Measurements from ENCODE around the gene SLC25A26. TPM values are rescaled to one million over a fixed set of nuclear protein-coding genes. Genes with fewer than 3 reads are reported as not detected.

The SLC25A26 gene
- total RNA-seq, 1 donor from 2014 or later = 23.2 TPM

GRCh38 chr3:66241466-66241865 is 20.7 kb downstream of the SLC25A26 start:
- ChIA-PET CTCF (interaction anchor here (1.2 to 1.5 kb wide), 2 partner anchors 10 to 13 kb away, joined by 3 to 5 read pairs; no protein-coding TSS in a partner anchor), POLR2A (no interaction called here)
- H3K27me3 Mint-ChIP-seq = no peaks in the 10 kb centered on the region
- H3K27ac Mint-ChIP-seq = no peak overlapping the region
- no peak for DNase-seq
- peaks cover 8% of the 10 kb centered on the region for H3K9me3 Mint-ChIP-seq
- intact Hi-C loops (cut with micrococcal nuclease) = no loop called here
- peaks cover 69% of the 10 kb centered on the region for H3K36me3 Mint-ChIP-seq (ENCODE audit: low read depth)
- peaks cover 3% of the 10 kb centered on the region for H3K4me1 Mint-ChIP-seq
- no peak overlapping the region for H3K4me3 Mint-ChIP-seq
- no peak for ATAC-seq (ENCODE audit: low read depth)
- TF ChIP-seq, protein P1, sequence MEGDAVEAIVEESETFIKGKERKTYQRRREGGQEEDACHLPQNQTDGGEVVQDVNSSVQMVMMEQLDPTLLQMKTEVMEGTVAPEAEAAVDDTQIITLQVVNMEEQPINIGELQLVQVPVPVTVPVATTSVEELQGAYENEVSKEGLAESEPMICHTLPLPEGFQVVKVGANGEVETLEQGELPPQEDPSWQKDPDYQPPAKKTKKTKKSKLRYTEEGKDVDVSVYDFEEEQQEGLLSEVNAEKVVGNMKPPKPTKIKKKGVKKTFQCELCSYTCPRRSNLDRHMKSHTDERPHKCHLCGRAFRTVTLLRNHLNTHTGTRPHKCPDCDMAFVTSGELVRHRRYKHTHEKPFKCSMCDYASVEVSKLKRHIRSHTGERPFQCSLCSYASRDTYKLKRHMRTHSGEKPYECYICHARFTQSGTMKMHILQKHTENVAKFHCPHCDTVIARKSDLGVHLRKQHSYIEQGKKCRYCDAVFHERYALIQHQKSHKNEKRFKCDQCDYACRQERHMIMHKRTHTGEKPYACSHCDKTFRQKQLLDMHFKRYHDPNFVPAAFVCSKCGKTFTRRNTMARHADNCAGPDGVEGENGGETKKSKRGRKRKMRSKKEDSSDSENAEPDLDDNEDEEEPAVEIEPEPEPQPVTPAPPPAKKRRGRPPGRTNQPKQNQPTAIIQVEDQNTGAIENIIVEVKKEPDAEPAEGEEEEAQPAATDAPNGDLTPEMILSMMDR (IDR thresholded peaks at IDR 0.05) = no peak

DNA sequence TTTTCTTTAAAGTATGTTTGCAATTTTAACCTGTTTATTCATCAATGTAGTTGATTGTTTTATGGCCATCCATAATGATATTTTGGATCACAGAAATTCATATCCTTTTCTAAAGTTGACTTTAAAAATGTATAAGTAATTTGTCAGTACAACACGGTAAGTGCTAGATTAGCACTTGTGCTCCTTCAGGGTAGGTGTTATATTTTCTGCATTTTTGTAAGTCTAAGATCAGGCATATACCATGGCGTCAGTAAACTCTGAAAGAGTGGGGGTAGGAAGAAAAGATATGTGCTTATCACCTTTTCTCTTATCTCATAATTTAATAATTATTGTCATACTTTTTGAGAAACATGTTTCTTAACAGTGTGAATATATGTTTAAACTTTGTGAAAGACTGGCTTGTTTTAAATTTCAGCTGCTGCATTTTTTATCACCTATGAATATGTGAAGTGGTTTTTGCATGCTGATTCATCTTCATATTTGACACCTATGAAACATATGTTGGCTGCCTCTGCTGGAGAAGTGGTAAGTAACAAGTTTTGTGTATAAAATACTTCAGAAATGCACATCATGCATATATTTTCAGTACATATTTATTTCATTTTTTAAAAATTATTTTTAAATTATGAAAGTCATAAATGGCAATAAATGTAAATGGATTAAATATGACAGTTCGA is 22.1 kb downstream of the SLC25A26 start:
- ATAC-seq (ENCODE audit: low read depth) (no peak), DNase-seq (no peak)
- no peak overlapping the region for H3K27ac Mint-ChIP-seq
- intact Hi-C loops (cut with micrococcal nuclease) = no loop called here
- H3K36me3 Mint-ChIP-seq (ENCODE audit: low read depth) = peaks cover 70% of the 10 kb centered on the region
- TF ChIP-seq, protein P1 (IDR thresholded peaks at IDR 0.05) = no peak
- no peaks in the 10 kb centered on the region for H3K27me3 Mint-ChIP-seq
- H3K9me3 Mint-ChIP-seq = peaks cover 8% of the 10 kb centered on the region
- H3K4me1 Mint-ChIP-seq = peaks cover 3% of the 10 kb centered on the region
- no peak overlapping the region for H3K4me3 Mint-ChIP-seq
- POLR2A ChIA-PET = no interaction called here
- CTCF ChIA-PET = interaction anchor here (0.8 to 1.5 kb wide), 4 partner anchors 8 to 572 kb away, joined by 3 to 8 read pairs (median 4); no protein-coding TSS in a partner anchor

DNA sequence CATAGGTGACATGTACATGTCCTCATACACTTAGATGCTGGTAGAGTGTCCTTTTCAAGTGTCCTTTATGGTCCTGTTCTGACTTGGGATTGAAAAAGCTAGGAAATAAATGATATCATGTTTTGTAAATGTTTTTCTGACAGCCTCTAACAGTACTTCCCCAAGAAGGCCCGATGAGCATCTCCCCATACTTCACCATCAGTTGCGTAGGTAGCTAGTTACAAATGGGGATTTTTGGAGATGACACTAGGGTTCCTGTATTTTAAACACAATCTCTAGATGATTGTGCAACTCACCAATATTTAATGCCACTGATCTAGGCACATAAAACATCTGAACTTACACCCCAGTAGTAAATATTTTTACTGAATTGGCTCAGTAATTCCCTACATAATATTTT is 27.8 kb downstream of the SLC25A26 start:
- ChIA-PET POLR2A (no interaction called here), CTCF (interaction anchor here (8.7 kb wide), 1 partner anchor 572 kb away, joined by 204 read pairs; no protein-coding TSS in a partner anchor)

GRCh38 chr3:66253790-66254620 is 33.2 kb downstream of the SLC25A26 start:
- CTCF ChIA-PET = interaction anchor here (1.0 to 8.7 kb wide), 11 partner anchors 11 to 574 kb away, joined by 3 to 204 read pairs (median 5); no protein-coding TSS in a partner anchor
- ATAC-seq (ENCODE audit: low read depth) = no peak
- H3K4me3 Mint-ChIP-seq = no peak overlapping the region

More for the DNA sequence above, 27.8 kb downstream of the SLC25A26 start:
- H3K36me3 Mint-ChIP-seq (ENCODE audit: low read depth) = peaks cover 74% of the 10 kb centered on the region
- TF ChIP-seq, protein P1 (IDR thresholded peaks at IDR 0.05) = no peak
- DNase-seq = no peak
- ATAC-seq (ENCODE audit: low read depth) = no peak
- no peaks in the 10 kb centered on the region for H3K27me3 Mint-ChIP-seq
- H3K9me3 Mint-ChIP-seq = no peaks in the 10 kb centered on the region
- no peak overlapping the region for H3K27ac Mint-ChIP-seq
- no peak overlapping the region for H3K4me3 Mint-ChIP-seq
- intact Hi-C loops (cut with micrococcal nuclease) = no loop called here
- no peaks in the 10 kb centered on the region for H3K4me1 Mint-ChIP-seq

More at GRCh38 chr3:66253790-66254620, 33.2 kb downstream of the SLC25A26 start:
- H3K36me3 Mint-ChIP-seq (ENCODE audit: low read depth) = peaks cover 41% of the 10 kb centered on the region
- POLR2A ChIA-PET = interaction anchor here (0.5 to 0.6 kb wide), 2 partner anchors 275 to 684 kb away, joined by 3 to 4 read pairs; no protein-coding TSS in a partner anchor
- H3K9me3 Mint-ChIP-seq = no peaks in the 10 kb centered on the region
- peaks cover 18% of the 10 kb centered on the region for H3K4me1 Mint-ChIP-seq
- DNase-seq = no peak
- H3K27me3 Mint-ChIP-seq = no peaks in the 10 kb centered on the region
- intact Hi-C loops (cut with micrococcal nuclease) = loop anchor here (1.0 kb wide), 4 partner anchors 22 to 568 kb away; no protein-coding TSS in a partner anchor
- TF ChIP-seq, protein P1 (IDR thresholded peaks at IDR 0.05) = peak; percentile 96
- no peak overlapping the region for H3K27ac Mint-ChIP-seq

All from activated B cell treated with CpG ODN at 0.5 μM for 24 hours (primary cell).